ENCODE results near the gene LGI1. TPM values are rescaled to one million over a fixed set of nuclear protein-coding genes. Genes with fewer than 3 reads are reported as not detected.

The LGI1 gene
- total and polyA plus RNA-seq, 9 of the 15 experiments (the other 6 are each of a cell fraction or from before 2014, with no cell fraction given): not detected

DNA sequence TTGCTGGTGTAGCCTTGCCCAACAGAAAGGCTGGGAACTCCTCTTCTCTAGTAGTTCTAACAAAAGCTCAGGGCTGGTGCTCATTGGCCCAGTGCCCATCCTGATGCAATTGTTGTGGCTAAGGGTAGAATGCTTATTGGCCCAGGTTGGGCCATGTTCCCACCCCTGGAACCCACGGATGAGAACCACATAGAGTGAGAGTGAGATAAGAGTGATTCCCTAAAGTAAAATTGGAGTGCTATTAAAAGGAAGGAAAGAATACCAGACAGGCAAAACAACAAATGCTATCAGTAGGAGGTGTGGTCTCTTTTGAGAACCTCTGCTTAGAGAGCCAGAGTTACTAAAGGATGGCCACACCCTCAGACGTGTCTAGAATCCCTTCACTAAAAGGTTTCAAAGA lies 49.2 kb downstream of the LGI1 start:
- H2AFZ ChIP-seq (ENCODE audit: low read depth, low read length): no peak overlapping the region
- BruUV-seq (replicated peaks): no TSS peak
- ATAC-seq (no peak), FAIRE-seq (no peak), DNase-seq (ENCODE audit: extremely low read depth in 1 of 4, low spot score in 3 of 4) (no peak)
- no peaks in the 10 kb centered on the region for H3K9me1 ChIP-seq (ENCODE audit: control insufficient read depth, insufficient read depth, low read length)
- ChIA-PET POLR2A (interaction anchor here (0.6 kb wide), 1 partner anchor 14 kb away, joined by 3 read pairs; no protein-coding TSS in a partner anchor), CTCF (ENCODE audit: low intra/inter-chr PET ratio) (no interaction called here)
- no peaks in the 10 kb centered on the region for H3K9me3 ChIP-seq (replicated peaks; ENCODE audit: control insufficient read depth, insufficient read depth, low read depth, low read length)
- in situ Hi-C loops (cut with MboI) (no loop called here), intact Hi-C loops (cut with micrococcal nuclease) (no loop called here)
- no peak overlapping the region for H3K9ac ChIP-seq (ENCODE audit: insufficient read depth in 1 of 2, low read depth in 2 of 2, low read length in 2 of 2)
- H3K36me3 ChIP-seq (ENCODE audit: control insufficient read depth, insufficient read depth, low read length): no peaks in the 10 kb centered on the region
- 0% methylated on average over 2 of the region's 2 CpGs for WGBS (ENCODE audit: insufficient coverage, low coverage, missing lambda C conversion rate)
- no peak overlapping the region for H3K27ac ChIP-seq (ENCODE audit: extremely low read depth, low read depth, low read length)
- H3K79me2 ChIP-seq (ENCODE audit: control insufficient read depth, insufficient read depth, low read length): no peaks in the 10 kb centered on the region
- H3K27me3 ChIP-seq (ENCODE audit: control insufficient read depth in 2 of 2, insufficient read depth in 2 of 2, low read length in 2 of 2): no peaks in the 10 kb centered on the region
- H3K4me3 ChIP-seq: no peak overlapping the region
- no peak overlapping the region for H3K4me2 ChIP-seq (ENCODE audit: insufficient read depth, low read length)
- H4K20me1 ChIP-seq (replicated peaks; ENCODE audit: control insufficient read depth, insufficient read depth, low read length): no peaks in the 10 kb centered on the region
- no peaks in the 10 kb centered on the region for H3K4me1 ChIP-seq (replicated peaks in 1 of 2; ENCODE audit: control insufficient read depth in 2 of 2, insufficient read depth in 2 of 2, low read length in 2 of 2)
- TF ChIP-seq PML (IDR thresholded peaks at IDR 0.05; ENCODE audit: low read length) (no peak), OTX1 (CRISPR knock-in tag; IDR thresholded peaks at IDR 0.05) (no peak), PHF21A (IDR thresholded peaks at IDR 0.05; ENCODE audit: borderline replicate concordance, low read depth) (no peak), EGR1 (conservative IDR thresholded peaks at IDR 0.05) (no peak), CSDE1 (IDR thresholded peaks at IDR 0.05) (no peak), MXI1 (IDR thresholded peaks at IDR 0.05; ENCODE audit: low read depth, low read length) (no peak), ZNF316 (IDR thresholded peaks at IDR 0.05) (no peak), CBFA2T2 (conservative IDR thresholded peaks at IDR 0.05) (no peak), ZNF3 (CRISPR knock-in tag; IDR thresholded peaks at IDR 0.05) (no peak), NR3C1 (CRISPR knock-in tag; IDR thresholded peaks at IDR 0.05) (no peak), ZNF318 (IDR thresholded peaks at IDR 0.05; ENCODE audit: borderline replicate concordance in 1 of 2, low read depth in 1 of 2) (no peak)
- TF ChIP-seq, protein P1, sequence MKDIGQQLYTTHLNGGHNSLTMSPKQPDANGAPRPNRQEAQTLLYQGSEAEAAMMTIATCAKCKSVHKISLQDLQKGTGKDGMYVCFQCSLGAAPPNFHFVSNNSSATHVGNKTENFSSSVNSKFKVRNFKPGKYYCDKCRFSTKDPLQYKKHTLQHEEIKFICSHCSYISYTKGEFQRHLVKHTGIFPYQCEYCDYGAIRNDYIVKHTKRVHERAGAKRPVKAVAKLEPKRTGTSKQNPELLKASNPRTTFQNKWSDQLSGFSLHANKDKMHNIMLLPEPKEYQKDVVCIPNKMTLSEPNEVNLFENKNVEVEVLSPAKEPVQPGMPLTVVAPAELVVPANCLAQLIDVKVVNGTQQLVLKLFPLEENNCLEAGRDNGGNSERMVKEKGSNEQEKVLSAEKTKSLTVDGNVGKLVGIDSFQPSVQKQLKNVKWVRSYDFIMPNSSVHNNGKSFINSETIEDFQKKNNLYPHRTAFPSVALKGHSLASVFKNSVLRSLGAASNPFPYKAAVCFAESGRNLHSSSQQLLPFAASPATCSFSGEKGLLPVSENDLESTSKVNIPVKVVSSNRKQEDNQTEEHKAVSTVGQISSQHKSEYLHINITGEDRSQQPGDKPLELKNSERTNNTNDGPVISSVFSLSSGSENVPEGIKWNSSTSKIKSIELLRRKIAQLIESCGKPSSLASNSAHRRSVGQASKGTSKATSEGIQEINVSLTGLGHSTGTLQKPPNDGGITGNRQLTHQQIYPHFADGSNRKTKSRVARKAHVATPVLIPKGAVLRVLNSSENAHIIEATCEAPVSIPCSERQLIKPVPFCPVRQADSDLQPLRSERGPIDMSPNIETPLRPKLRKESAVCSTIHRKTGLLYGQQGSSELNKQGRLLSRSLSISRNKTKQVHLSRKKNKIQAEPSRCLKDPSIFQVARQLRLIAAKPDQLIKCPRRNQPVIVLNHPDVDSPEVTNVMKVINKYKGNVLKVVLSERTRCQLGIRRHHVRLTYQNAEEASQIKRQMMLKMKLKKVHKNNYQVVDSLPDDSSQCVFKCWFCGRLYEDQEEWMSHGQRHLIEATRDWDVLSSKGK (CRISPR knock-in tag; IDR thresholded peaks at IDR 0.05): no peak

Data from K562 (cell line).